HG03442 (cell line): ENCODE measurements around the gene CCDC112.
A peak's percentile ranks its signal among the peaks of the same experiment; 100 is the strongest.
"Not testable (repeated sequence)": the region's sequence is repeated elsewhere in the genome, so short reads cannot be mapped to it uniquely, and the experiment has no call there.

Experiments used
- ATAC-seq: cut with Tn5 transposase; IDR thresholded peaks from one replicate; pipeline ENCODE4 v1.9.1; 2021; ENCODE audit warnings: mild to moderate bottlenecking, moderate library complexity; ENCODE audit not compliant: unreplicated experiment

CCDC112 gene

GRCh38 chr5:115296124-115297022, at the start of gene CCDC112:
TSS of gene CCDC112 (minus strand) at chr5:115296654. CDS start at chr5:115296543, 111 bp downstream.
- peak; percentile 82 for ATAC-seq

GRCh38 chr5:115345344-115345743, 48.9 kb upstream of the CCDC112 start:
- no peak for ATAC-seq

DNA sequence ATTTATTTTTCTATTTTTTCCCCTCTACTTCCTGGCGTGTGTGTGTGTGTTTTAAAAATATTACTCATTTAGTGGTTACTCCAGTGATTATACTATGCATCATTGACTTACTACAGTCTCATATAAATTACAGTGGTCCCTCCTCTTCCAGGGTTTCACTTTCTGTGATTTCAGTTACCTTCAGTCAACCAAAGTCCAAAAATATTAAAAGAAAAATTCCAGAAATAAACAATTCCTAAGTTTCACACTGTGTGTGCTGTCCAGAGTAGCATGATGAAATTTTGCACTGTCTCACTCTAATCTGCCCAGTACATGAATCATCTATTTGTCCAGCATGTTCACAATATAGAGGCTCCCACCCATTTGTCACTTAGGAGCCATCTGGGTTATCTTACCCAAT, 47.4 kb upstream of the CCDC112 start:
- ATAC-seq = no peak

GRCh38 chr5:115342590-115343377, 46.3 kb upstream of the CCDC112 start:
- ATAC-seq = no peak

GRCh38 chr5:115341745-115342144, 45.3 kb upstream of the CCDC112 start:
- ATAC-seq = no peak

- ATAC-seq = no peak
Measured at GRCh38 chr5:115338851-115339250, 42.4 kb upstream of the CCDC112 start.

- no peak for ATAC-seq
Measured at GRCh38 chr5:115337882-115338281, 41.4 kb upstream of the CCDC112 start.

DNA sequence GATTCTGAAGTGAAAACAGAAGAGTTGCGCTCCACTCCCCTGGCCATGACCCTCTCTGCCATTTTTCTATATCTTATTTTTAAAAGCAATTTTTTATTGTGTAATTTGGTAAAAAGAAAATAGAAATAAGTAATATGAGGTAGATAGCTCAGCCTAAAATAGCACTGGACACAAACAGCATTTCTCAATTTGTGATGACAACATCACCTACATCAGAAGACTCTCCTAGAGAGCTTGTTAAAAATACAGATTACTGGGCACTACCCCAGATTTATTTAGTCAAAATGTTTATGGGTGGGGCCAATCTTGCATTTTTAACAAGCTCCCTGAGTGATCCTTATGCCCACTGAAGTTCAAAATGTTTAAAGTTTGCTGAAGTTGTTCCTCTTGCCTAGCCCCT, 40.5 kb upstream of the CCDC112 start:
- ATAC-seq = no peak

GRCh38 chr5:115336201-115336720, 39.8 kb upstream of the CCDC112 start:
- ATAC-seq = no peak

DNA sequence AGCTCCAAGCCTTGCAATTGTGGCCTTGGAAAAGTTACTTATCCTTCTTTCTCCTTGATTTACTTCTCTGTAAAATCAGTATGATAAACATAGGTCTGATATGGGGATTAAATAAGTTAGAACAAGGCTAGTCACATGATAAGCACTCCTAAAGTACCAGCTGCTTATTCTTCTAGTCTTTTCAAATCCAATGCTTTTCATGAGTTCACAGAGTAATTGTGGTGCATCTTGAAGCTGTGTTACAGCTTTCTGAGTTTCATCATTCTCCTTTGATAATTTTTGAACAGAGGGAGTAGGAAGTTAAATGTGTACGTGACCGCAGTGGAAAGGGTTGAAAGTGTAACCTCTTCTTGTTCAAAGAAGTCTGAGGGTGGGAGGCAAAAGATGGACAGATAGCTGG, 38.8 kb upstream of the CCDC112 start:
- ATAC-seq = no peak

GRCh38 chr5:115333164-115333563, 36.7 kb upstream of the CCDC112 start:
- ATAC-seq = peak; percentile 60

DNA sequence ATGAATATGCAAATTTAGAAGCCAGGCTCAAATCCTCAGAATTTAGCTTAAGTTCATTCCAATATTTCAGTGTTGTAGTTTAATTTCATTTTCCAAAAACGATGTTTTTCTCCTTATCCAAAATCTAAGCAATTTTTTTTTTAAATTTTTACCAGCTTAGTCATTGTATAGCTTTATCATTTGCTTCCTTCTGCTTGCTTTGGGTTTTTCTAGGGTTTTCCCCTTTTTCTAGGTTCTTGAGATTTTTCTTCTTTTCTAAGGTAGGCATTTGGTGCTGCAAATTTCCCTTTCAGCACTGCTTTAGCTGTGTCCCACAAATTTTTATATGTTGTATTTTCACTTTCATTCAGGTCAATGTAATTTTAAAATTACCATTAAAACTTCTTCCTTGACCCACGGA, 34.4 kb upstream of the CCDC112 start:
- ATAC-seq = no peak

GRCh38 chr5:115329475-115329874, 33.0 kb upstream of the CCDC112 start:
- no peak for ATAC-seq

GRCh38 chr5:115328617-115329274, 32.3 kb upstream of the CCDC112 start:
- ATAC-seq = not testable (repeated sequence)

DNA sequence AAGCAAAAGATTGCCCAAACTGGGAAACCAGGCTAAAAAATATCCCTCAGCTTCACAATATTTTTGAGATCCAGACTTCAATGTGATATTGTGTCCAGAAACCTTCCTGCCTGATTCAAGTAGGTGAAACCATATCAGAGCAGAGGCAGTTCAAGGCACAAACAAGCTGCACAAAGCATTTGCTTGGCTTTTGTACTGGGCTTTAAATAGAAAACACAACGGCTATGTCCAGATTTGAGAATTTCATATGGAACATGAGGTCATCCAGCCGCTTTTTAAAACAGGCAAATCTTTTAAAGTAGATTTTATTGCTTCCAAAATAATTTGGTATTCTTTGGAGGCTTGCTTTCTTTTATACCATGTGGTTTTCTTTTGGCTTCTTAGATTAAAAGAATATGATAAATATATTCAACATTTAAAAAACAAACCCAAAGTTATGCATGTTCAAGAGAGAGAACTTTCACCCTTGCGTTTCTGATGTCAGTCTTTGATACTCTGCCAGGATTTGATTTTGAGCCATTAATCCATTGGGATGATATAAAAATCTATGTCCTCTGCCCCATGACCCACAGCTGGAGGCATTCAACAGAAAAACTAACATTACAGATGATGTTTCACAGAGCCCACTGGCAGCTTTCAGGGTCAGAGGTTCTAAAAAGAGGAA, 29.0 kb upstream of the CCDC112 start:
- no peak for ATAC-seq

DNA sequence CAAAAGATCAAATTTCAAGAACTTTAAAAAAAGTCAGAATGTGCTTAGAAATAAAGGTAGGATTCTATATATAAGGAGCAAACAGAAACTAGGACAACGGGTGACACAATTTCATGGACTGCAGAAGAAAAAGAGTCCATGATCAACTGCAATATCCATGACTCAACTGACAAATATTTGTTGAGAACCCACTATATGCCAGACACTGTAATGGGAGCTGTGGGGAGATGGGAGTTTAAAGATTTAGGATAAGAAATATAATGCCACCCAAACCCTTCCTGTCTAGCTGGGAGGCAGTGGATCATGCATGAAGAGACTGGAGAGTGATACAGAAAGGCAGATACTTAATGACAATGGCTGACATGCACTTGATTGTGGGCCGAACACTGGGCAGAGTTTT, 27.6 kb upstream of the CCDC112 start:
- no peak for ATAC-seq

- no peak for ATAC-seq
Measured at GRCh38 chr5:115322729-115323128, 26.3 kb upstream of the CCDC112 start.

- no peak for ATAC-seq
Measured at GRCh38 chr5:115321309-115321708, 24.9 kb upstream of the CCDC112 start.

DNA sequence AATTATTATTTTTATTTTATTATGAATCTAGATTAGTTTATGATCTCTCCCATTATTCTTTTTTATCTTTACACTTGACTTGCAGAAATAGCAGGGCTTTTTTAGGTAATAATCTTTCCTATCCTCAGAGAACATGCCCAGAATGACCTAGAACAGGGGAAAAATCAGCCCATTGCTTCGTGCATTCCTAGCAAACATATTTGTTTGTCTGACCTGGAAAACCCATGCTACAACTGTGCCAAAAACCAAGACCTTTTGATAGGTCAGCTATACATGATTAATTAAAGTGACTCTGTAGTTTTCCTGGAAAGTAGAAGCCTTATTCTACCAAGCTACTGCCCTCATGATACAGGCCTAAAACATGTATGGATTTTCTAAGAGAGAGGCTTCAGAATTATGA, 24.1 kb upstream of the CCDC112 start:
- no peak for ATAC-seq

DNA sequence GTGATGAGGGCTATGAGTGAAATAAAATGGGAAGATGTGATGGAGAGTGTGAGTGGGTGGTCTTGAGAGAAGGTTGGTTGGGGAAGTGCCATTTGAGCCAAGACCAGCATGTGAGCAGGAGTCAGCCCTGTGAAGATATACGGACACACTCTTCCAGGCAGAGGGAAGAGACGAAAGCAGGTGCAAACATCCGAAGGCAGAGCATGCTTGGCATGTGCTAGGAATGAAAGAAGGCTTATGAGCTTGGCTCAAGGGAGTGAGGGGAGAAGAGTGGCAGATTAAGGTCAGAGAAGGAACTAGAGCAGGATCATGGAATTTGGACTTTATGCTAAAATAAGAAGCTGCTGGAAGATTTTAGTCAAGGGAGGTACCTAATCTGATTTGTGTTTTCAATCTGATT, 23.6 kb upstream of the CCDC112 start:
- no peak for ATAC-seq

DNA sequence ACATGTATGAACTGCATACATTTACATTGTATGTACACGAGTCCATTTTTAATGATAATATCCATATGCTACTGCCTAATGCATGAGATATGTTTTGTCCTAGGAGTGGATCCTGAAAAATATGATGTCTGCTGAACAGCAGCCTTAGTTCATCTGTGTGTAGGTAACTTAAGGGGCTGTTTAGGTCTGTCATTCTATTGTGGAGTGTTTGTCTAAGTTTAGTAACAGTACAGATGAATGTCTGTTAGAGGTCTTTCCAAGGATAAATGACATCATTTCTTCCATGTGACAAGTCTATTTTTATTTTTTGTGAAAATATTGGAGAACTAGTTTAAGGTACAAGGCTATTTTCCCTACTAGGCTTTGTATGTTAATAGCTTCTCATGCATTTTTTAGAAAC, 22.6 kb upstream of the CCDC112 start:
- no peak for ATAC-seq
